Activated T-helper 1 cell treated with anti-CD3 and anti-CD28 coated beads, Interleukin-12 subunit alpha, Interleukin-12 subunit beta, Interleukin-2, Interleukin-4 antibody, amounts not matched to agents 30 ng/mL and 10 ng/mL and 1 ng/mL, durations not matched to agents 14 hours and 24 hours and 36 hours (primary cell): ENCODE results near the gene BBLN. TPM values are rescaled to one million over a fixed set of nuclear protein-coding genes. Genes with fewer than 3 reads are reported as not detected.
A peak's percentile ranks its signal among the peaks of the same experiment; 100 is the strongest.

Experiments used
- DNase-seq: peaks from one replicate; pipeline ENCODE4 v3.0.0; 2021; ENCODE audit warnings: low spot score
- H3K27ac Mint-ChIP-seq: one replicate; pipeline ENCODE4 v1.8.0; 2021; ENCODE audit warnings: mild to moderate bottlenecking, mixed read lengths
- H3K27me3 Mint-ChIP-seq: one replicate; pipeline ENCODE4 v1.8.0; 2022; ENCODE audit warnings: mild to moderate bottlenecking, moderate library complexity, mixed read lengths; ENCODE audit not compliant: insufficient read depth
- H3K36me3 Mint-ChIP-seq: one replicate; pipeline ENCODE4 v1.8.0; 2021; ENCODE audit warnings: low read depth, mixed read lengths
- H3K4me1 Mint-ChIP-seq: one replicate; pipeline ENCODE4 v1.8.0; 2021; ENCODE audit warnings: low read depth, mixed read lengths
- H3K4me3 Mint-ChIP-seq: one replicate; pipeline ENCODE4 v1.8.0; 2021; ENCODE audit warnings: mild to moderate bottlenecking, moderate library complexity, mixed read lengths
- H3K9me3 Mint-ChIP-seq: one replicate; pipeline ENCODE4 v1.8.0; 2021; ENCODE audit warnings: mixed read lengths
- intact Hi-C: fragments of 100-400 bp; cut with micrococcal nuclease; formaldehyde crosslinking; loops from one replicate; pipeline ENCODE4 v1.15.1; 2024
- total RNA-seq: library from RNA; stranded (reverse); gene quantifications from 2 replicates; pipeline ENCODE4 v1.2.3, GENCODE V29; 2022

BBLN gene
- total RNA-seq, 1 donor from 2014 or later, result 106 TPM

DNA sequence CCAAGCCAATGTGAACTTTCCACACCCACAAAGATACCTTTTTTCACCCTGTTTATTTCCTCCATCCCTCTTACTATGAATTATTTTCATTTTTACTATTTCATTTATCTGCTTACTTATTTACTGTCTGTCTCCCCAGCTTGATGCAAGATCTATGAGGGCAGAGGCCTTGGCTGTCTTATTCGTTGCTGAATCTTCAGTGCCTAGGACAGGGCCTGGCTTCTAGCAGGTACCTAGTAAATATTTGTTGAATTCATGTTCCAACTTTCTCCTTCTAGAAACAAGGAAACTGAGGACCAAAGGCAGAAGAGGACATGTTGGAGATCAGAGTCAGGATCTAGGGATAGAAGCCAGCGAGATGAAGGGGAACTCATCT, 42.6 kb downstream of the BBLN start:
- Mint-ChIP-seq H3K4me3 (peak overlapping the region; percentile 78), H3K27ac (peak overlapping the region; percentile 83), H3K4me1 (peaks cover 21% of the 10 kb centered on the region), H3K27me3 (peaks cover 23% of the 10 kb centered on the region), H3K36me3 (peaks cover 2% of the 10 kb centered on the region), H3K9me3 (no peaks in the 10 kb centered on the region)
- intact Hi-C loops, result loop anchor here (1.0 to 5.0 kb wide), 6 partner anchors 11 to 350 kb away; partner anchors contain the start of genes BBLN, CIZ1, GOLGA2 and SPTAN1
- no peak for DNase-seq

GRCh38 chr9:128203024-128203706, 43.1 kb downstream of the BBLN start, which contains the start of gene DNM1:
DNM1 (plus strand) TSS chr9:128203379; CDS start chr9:128203471, 92 bp downstream.
- no peaks in the 10 kb centered on the region for H3K9me3 Mint-ChIP-seq
- peaks cover 27% of the 10 kb centered on the region for H3K27me3 Mint-ChIP-seq
- H3K36me3 Mint-ChIP-seq, result peaks cover 2% of the 10 kb centered on the region
- peak; percentile 75 for DNase-seq
- peaks cover 21% of the 10 kb centered on the region for H3K4me1 Mint-ChIP-seq
- intact Hi-C loops, result loop anchor here (1.0 to 5.0 kb wide), 6 partner anchors 12 to 349 kb away; partner anchors contain the start of genes BBLN, CIZ1, GOLGA2 and SPTAN1
- peak within 1 kb of the TSS; percentile 83 for H3K27ac Mint-ChIP-seq
- peak within 1 kb of the TSS; percentile 78 for H3K4me3 Mint-ChIP-seq

DNA sequence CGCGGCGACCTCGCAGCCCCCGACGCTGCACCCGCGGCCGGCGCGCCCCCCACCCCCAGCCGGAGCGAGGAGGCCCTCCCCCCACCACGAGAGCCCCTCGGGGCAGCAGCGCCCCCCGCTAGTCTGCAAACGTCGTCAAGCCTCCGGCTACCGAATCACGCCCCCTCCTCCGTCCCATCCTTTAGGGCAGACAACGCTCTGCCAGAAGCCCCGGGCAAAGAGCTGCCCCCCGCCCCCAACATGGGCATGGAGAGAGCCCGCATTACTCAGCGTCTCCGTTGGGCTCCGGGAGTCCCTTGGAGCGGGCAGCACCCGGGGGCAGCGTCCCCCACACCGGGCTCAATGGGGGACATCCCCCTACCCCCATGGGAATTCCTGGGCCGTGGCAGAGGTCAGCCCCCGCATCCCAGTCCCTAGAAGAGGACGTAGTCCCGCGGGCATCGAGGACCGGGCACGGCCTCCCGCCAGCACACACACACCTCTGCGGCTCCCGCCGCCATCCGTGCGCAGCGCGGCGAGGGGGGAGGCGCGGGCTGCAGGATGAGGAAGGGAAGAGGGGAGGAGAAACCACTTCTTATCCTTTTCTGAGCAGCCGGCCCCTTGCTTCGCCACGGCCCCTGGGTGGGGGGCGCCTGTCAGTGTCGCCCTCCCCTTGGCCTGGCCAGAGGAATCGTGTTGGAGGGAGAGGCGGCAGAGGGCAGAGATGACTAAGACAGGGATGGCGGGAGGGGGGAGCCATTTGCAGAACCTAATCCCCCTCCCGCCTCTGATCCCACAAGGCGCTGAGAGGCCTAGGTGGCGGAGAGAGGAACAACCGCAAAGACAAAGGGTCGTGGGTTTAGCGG, 43.9 kb downstream of the BBLN start:
- Mint-ChIP-seq H3K4me3 (peak overlapping the region; percentile 53), H3K36me3 (peaks cover 2% of the 10 kb centered on the region), H3K4me1 (peaks cover 21% of the 10 kb centered on the region), H3K9me3 (no peaks in the 10 kb centered on the region), H3K27ac (no peak overlapping the region), H3K27me3 (peaks cover 31% of the 10 kb centered on the region)
- no peak for DNase-seq
- intact Hi-C loops, result loop anchor here (1.0 to 5.0 kb wide), 6 partner anchors 13 to 348 kb away; partner anchors contain the start of genes BBLN, CIZ1, GOLGA2 and SPTAN1

- H3K27ac Mint-ChIP-seq, result no peak overlapping the region
- no peaks in the 10 kb centered on the region for H3K9me3 Mint-ChIP-seq
- no peak overlapping the region for H3K4me3 Mint-ChIP-seq
- no peak for DNase-seq
- peaks cover 21% of the 10 kb centered on the region for H3K4me1 Mint-ChIP-seq
- peaks cover 31% of the 10 kb centered on the region for H3K27me3 Mint-ChIP-seq
- H3K36me3 Mint-ChIP-seq, result peaks cover 2% of the 10 kb centered on the region
- intact Hi-C loops, result loop anchor here (5.0 kb wide), 2 partner anchors 72 to 347 kb away; partner anchors contain the start of genes GOLGA2, SPTAN1 and SWI5
Measured at GRCh38 chr9:128204858-128205257, 44.8 kb downstream of the BBLN start.

DNA sequence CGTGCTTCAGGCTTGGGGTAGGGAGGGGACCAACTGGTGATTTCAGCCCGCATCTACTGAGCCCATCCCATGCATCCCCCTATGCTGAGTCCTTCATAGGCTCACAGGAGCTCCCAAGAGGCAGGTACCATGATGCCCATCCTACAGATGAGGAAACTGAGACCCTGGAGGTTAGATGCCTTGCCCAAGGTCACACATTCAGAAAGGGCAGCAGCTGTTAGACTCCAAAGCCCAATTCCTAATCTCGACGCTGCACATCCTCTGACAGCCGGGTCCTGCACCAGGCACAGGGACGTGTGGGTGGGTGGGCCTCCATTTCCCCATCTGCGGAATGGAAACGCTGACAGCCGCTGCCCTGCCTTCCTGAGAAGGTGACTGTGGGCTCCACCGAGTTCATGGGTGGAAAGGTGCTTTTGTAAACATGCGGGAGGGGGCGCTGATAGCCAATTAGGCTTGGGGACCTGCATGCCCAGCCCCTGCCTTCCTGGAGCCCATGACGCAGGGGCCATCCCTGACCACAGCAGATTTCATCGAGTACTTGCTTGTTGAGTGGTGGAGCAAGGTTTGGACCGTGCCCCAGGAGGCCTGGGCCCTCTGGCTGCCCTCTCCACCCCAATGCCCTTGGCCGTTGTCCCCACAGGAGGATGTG, 45.4 kb downstream of the BBLN start:
- Mint-ChIP-seq H3K4me3 (no peak overlapping the region), H3K27ac (no peak overlapping the region), H3K4me1 (peaks cover 21% of the 10 kb centered on the region), H3K9me3 (no peaks in the 10 kb centered on the region), H3K36me3 (peaks cover 2% of the 10 kb centered on the region), H3K27me3 (peaks cover 32% of the 10 kb centered on the region)
- intact Hi-C loops, result no loop called here
- no peak for DNase-seq

DNA sequence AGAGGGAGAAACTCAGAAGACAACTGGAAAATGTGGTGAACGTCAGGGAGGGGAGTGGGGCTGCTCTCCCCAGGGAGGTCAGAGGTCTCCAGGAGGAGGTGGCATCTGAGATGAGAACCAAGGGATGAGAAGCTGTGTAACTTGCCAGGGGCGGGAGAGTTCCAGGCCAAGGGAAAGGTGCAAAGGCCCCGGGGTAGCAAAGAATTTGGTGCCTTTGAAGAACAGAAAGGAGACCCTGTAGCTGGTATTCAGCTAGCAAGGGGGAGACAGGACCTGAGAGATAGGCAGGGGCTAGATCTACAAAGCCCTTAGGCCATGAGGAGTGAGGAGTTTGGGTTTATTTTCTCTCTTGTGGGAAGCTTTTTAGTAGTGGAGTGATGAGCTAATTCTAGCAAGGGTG, 46.4 kb downstream of the BBLN start:
- Mint-ChIP-seq H3K9me3 (no peaks in the 10 kb centered on the region), H3K36me3 (peaks cover 2% of the 10 kb centered on the region), H3K4me3 (no peak overlapping the region), H3K4me1 (peaks cover 21% of the 10 kb centered on the region), H3K27ac (no peak overlapping the region), H3K27me3 (peaks cover 40% of the 10 kb centered on the region)
- DNase-seq, result no peak
- intact Hi-C loops, result no loop called here

DNA sequence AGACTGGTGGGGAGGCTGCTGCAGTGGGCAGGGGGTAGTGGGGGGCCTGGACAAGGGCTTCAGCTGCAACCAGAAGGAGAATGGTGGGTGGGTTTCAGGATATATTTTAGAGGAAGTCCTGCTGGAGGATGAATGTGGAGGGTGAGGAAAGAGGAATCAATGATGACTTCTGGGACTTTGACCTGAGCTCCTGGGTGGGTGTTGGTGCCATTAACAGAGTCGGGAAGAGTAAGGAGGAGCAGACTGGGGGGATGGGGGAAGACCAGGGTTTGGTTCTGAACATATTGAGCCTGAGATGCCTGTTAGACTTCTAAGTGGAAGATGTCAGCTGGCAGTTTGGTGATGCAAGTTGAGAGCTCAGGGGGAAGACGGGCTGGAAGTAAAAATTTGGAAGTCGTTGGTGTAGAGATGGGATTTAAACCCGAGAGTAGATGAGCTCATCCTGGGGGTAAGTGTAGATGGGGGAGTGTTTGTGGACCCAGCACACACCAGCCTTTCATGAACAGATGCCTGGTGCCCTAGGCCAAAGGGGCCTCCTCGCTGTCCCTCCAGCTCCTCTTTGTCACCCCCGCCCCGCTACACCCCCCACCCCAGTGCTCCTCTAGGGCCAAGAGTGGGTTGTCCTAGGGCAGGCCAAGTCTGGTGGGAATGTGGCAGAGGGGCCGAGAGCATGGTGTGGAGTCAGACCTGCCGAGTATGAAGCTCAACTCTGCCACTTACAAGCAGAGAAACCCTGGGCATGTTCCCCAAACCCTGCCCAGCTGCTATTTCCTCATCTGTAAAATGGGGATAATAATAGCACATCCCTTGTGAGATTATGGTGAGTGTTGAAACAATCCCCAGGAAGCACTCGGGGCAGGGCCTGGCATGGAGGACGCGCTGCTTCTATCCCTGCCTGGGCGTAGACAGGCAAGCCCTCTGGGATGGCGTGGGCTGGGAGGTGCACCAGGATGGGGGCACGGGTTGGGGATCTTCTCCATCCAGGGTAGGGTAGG, 47.1 kb downstream of the BBLN start:
- intact Hi-C loops, result no loop called here
- H3K9me3 Mint-ChIP-seq, result no peaks in the 10 kb centered on the region
- H3K4me1 Mint-ChIP-seq, result peaks cover 14% of the 10 kb centered on the region
- peaks cover 43% of the 10 kb centered on the region for H3K27me3 Mint-ChIP-seq
- peaks cover 2% of the 10 kb centered on the region for H3K36me3 Mint-ChIP-seq
- H3K4me3 Mint-ChIP-seq, result no peak overlapping the region
- H3K27ac Mint-ChIP-seq, result no peak overlapping the region
- no peak for DNase-seq

DNA sequence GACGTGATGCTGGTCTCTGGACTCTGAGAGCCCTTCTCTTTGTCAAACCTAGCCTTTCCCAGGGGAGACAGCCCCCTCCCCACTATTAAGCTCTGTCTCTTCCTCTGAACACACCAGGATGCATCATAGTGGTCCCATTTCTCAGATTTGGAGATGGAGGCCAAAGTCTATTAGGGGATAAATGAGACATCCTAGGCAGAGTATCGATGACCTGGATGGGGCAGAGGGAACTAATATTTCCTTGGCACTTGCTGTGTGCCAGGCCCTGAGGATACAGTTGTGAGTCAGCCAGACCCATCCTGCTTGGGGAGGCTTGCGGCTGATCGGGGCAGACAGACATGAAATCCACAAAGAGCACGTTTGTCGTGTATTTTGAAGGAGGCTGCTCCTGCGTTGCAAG, 48.3 kb downstream of the BBLN start:
- no peak overlapping the region for H3K27ac Mint-ChIP-seq
- no peak overlapping the region for H3K4me3 Mint-ChIP-seq
- H3K36me3 Mint-ChIP-seq, result no peaks in the 10 kb centered on the region
- peaks cover 44% of the 10 kb centered on the region for H3K27me3 Mint-ChIP-seq
- DNase-seq, result no peak
- no peaks in the 10 kb centered on the region for H3K9me3 Mint-ChIP-seq
- H3K4me1 Mint-ChIP-seq, result peaks cover 4% of the 10 kb centered on the region
- intact Hi-C loops, result no loop called here

DNA sequence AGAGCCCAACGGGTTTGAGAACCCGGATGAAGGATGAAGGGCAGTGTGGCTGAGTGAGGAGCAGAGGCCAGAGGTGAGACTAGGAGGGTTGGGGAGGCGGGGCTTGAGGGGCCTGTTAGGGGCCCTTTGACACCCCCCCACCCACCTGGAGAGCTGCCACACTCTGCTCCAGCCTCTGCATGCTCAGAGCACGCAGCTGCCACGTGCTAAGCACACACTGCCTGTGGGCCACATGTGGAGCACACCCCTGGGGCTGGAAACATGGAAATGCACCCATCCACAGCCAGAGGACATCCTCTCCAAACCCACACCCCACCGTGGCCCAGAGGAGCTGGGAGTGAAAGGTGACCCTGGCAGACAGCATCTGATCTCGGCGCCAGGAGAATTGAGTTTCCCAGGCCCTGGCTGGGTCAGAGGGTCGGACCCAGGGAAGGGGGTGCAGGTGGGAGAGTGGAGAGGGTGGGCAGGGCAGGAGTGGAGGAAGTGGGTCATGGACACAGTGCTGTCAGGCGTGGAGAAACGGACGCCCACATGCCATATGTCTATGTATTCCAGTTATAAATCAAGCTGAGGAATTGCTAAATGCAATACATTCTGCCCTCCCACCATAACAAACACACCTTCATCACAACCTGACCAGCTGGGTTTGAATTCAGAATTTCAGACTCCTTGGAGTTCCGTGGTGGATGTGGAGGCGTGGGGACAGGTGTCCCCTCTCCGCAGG, 49.0 kb downstream of the BBLN start:
- Mint-ChIP-seq H3K4me1 (peaks cover 4% of the 10 kb centered on the region), H3K4me3 (no peak overlapping the region), H3K36me3 (no peaks in the 10 kb centered on the region), H3K27ac (no peak overlapping the region), H3K9me3 (no peaks in the 10 kb centered on the region), H3K27me3 (peaks cover 41% of the 10 kb centered on the region)
- DNase-seq, result no peak
- intact Hi-C loops, result no loop called here

DNA sequence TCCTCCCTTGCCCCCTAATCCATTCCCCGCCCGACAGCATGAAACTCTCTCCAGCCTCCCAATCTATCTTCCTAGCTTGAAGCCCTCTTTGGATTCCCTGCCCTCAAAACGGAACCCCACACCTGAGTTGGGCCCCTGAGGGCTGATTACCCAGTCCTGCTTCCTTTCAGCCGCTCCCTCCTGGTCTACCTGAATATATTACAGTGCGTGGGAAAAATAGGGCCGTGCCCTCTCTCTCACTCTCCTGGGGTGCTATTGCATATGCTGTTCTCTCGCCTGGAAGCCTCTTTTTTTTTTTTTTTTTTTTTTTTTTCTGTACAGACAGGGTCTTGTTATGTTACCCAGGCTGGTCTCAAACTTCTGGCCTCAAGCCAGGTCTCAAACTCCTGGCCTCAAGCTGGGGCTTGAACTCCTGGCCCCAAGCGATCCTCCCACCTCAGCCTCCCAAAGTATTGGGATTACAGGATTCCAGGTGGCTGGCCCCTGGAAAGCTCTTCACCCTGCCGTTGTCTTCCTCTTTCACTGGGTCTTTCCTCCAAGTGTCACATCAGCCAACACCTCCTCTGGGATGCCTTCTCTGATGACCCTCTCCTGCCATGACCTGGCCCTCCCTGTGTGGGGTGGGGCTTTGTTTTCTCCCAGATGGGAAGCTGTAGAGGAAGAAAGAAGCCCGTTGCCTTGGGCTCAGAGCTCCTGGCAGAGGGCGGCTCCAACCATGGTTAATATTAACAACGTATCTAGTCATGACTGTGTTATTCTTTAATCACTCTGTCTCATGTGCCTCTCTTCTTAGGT, 51.3 kb downstream of the BBLN start:
- Mint-ChIP-seq H3K9me3 (no peaks in the 10 kb centered on the region), H3K27me3 (peaks cover 32% of the 10 kb centered on the region), H3K4me1 (no peaks in the 10 kb centered on the region), H3K36me3 (no peaks in the 10 kb centered on the region), H3K27ac (no peak overlapping the region), H3K4me3 (no peak overlapping the region)
- intact Hi-C loops, result no loop called here
- DNase-seq, result no peak

- Mint-ChIP-seq H3K27ac (no peak overlapping the region), H3K9me3 (no peaks in the 10 kb centered on the region), H3K36me3 (no peaks in the 10 kb centered on the region), H3K4me3 (no peak overlapping the region), H3K4me1 (no peaks in the 10 kb centered on the region), H3K27me3 (peaks cover 27% of the 10 kb centered on the region)
- intact Hi-C loops, result no loop called here
- DNase-seq, result no peak
Measured at GRCh38 chr9:128211981-128212281, 51.9 kb downstream of the BBLN start.
